Measurements from ENCODE around the gene NDUFV1. TPM values are rescaled to one million over a fixed set of nuclear protein-coding genes. Genes with fewer than 3 reads are reported as not detected.

NDUFV1 gene
- 128 and 143 TPM in 2 replicates for total RNA-seq (2014; rRNA removed; shearing (Covaris generic))

GRCh38 chr11:67606492-67607295 is at the start of gene NDUFV1:
Gene NDUFV1, plus strand, starts transcription at chr11:67606936. Its CDS starts 69 bp downstream, at chr11:67607005.
- peak; percentile 91 for DNase-seq (ENCODE audit: low spot score)

DNA sequence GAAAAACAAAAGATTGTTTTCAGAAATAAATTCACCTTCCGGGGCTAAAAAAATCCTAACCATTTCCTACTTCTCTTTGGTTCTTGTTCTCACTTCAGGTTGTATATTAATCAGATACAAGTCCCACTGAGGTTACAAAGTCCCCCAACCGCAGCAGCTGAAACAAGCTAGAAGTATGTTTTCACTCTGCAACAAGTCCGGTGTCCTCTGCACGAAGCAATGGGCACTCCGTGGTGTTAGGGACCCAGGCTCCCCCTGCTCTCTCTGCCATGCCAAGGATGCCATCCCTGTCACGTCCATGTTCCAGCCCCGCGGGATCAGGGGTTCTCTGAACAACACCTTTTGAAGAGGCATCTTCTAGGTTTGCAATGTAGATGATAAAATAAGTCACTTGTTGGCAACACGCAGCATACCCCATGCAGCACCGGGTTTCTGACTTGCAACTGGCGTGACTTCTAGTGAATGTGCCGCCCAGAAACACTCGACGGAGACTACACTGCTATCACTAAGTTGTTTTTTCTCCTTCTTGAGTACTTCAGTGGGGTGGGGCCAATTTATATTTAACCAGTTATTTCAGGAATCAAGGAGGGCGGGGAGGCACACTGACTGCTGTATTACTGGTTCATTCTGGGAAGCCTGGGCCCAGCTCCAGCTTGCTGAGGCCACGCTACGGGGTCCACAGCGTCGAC is 48.5 kb upstream of the NDUFV1 start:
- DNase-seq (ENCODE audit: low spot score): no peak

- DNase-seq (ENCODE audit: low spot score): peak; percentile 40
Measured at GRCh38 chr11:67561971-67562619, 44.6 kb upstream of the NDUFV1 start.

GRCh38 chr11:67562963-67563704 is 43.6 kb upstream of the NDUFV1 start:
- no peak for DNase-seq (ENCODE audit: low spot score)

- peak; percentile 82 for DNase-seq (ENCODE audit: low spot score)
Measured at GRCh38 chr11:67563705-67564114, 43.0 kb upstream of the NDUFV1 start.

DNA sequence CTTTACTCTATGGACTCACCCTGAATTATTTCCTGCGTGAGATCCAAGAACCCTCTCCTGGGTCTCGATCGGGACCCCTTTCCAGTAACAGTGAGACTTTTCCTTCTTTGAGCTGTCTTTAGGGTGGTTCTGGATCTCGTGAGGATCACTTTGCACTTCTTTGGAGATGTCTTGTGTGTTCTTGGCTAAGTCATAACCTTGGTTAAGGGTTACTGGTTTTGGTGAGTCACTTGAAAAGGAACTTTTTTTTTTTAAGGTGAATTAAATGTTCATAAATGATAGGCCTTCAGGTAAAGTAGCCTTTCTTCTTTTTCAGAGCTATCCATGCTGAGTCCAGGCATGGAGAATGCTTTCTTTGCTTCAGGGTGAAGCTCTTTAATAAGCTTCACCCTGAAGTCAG is 42.5 kb upstream of the NDUFV1 start:
- DNase-seq (ENCODE audit: low spot score): no peak

DNA sequence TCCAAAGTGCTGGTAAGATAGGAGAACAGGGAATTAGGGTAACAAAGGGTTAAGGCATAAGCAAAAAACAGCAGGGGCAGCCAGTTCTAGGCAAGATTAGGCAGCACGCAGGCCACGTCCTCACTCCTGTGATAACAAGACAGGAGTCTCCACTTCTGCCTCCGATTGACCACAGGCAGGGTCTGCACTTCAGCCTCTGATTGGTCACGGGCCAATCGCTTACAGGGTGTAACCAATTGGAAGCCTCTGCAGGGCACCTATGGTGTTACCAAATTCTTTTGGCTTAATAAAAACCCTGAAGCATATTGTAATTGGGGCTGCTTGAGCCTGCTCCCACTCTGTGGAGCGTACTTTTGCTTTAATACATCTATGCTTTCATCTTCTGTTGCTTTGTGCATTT is 35.3 kb upstream of the NDUFV1 start:
- no peak for DNase-seq (ENCODE audit: low spot score)

GRCh38 chr11:67572305-67572704 is 34.4 kb upstream of the NDUFV1 start:
- no peak for DNase-seq (ENCODE audit: low spot score)

DNA sequence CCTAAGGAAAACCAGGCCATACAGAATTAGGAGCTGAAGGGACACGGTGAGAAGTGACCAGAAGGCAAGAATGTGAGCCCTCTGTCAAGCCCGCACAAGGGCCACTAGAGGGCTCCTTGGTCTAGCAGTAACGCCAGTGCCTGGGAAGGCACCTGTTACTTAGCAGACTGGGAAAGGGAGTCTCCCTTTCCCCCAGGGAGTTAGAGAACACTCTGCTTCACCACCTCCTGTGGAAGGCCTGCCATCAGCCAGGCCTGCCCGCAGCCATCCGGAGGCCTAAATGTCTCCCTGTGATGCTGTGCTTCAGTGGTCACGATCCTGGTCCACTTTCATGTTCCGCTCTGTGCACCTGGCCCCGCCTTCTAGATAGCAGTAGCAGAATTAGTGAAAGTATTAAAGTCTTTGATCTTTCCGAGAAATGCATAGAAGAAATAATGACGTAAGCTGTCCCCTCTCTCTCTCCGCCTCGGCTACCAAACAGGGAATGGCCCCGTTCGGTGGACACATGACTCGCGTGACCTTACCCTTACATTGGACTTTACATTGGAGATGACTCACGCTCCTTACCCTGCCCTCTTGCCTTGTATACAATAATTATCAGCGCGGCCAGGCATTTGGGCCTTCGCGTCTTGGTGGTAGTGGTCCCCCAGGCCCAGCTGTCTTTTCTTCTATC is 33.9 kb upstream of the NDUFV1 start:
- DNase-seq (ENCODE audit: low spot score): peak; percentile 46

DNA sequence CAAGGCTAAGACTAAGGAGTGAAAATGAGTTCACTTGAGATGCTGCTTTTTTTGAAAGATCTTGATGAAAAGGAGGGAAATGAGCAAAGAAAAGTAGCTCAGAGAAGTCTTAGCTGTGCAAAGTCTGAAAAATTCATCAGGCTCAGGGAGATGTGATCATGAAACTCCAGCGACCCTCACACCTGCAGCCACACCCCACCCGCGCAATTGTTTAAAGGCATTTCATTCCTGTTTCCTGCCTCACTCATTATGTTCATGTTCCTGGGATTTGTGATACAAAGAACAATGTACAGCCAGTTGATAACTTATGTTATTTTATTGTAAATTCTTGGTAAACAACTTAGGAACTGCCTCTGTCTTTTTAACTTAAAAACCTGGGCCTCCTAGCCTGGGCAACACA is 31.8 kb upstream of the NDUFV1 start:
- no peak for DNase-seq (ENCODE audit: low spot score)

DNA sequence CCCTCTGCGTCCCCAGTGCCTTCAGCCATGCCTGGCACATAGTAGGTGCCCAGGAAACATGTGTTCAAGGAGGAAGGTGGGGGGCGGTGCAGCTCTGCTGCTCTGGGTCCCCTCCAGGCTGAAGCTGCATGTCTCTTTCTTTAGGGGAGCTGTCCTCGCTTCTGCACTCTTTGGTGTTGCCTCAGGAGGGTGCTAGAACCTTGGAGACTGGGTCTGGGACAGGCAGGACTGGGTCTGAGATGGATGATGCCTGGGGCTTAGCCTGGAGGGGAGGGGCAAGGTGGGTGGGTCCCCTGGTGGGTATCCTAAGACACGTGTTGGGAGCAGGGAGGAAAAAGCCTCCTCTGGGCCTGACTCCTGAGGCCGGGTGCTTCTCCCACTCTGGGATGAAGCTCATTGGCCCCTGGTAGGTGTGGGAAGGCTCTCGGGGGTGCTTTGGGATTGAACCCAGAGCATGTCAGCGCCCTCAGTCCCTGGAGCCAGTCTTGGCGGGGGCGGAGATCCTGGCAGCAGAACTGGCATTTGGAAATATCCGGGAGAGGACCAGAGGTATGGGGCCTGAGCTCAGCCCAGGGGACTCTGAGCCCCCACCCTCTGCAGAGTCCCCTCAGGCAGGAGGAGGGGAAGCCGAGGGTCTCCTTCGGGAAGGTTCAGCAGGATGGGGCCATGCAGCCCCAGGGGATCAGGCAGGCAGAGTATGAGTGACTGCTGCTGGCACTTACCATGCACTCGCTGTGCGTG is 29.8 kb upstream of the NDUFV1 start:
- no peak for DNase-seq (ENCODE audit: low spot score)

- no peak for DNase-seq (ENCODE audit: low spot score)
Measured at GRCh38 chr11:67577951-67578350, 28.8 kb upstream of the NDUFV1 start.

GRCh38 chr11:67581469-67581868 is 25.3 kb upstream of the NDUFV1 start:
- no peak for DNase-seq (ENCODE audit: low spot score)

GRCh38 chr11:67582011-67582410 is 24.7 kb upstream of the NDUFV1 start:
- DNase-seq (ENCODE audit: low spot score): no peak

- peak; percentile 86 for DNase-seq (ENCODE audit: low spot score)
Measured at GRCh38 chr11:67583247-67584204, 23.2 kb upstream of the NDUFV1 start, which contains the start of gene GSTP1. Gene GSTP1, plus strand, starts transcription at chr11:67583812. Its CDS starts 32 bp downstream, at chr11:67583844.

- DNase-seq (ENCODE audit: low spot score): peak; percentile 23
Measured at GRCh38 chr11:67584205-67584880, 22.4 kb upstream of the NDUFV1 start.

- no peak for DNase-seq (ENCODE audit: low spot score)
Measured at GRCh38 chr11:67584881-67585873, 21.6 kb upstream of the NDUFV1 start.
